ENCODE results near the gene BOLA3. TPM values are rescaled to one million over a fixed set of nuclear protein-coding genes. Genes with fewer than 3 reads are reported as not detected.
"Not testable (repeated sequence)": the region's sequence is repeated elsewhere in the genome, so short reads cannot be mapped to it uniquely, and the experiment has no call there.

Gene BOLA3
- total RNA-seq, 1 donor from 2014 or later, result 35.9 TPM

DNA sequence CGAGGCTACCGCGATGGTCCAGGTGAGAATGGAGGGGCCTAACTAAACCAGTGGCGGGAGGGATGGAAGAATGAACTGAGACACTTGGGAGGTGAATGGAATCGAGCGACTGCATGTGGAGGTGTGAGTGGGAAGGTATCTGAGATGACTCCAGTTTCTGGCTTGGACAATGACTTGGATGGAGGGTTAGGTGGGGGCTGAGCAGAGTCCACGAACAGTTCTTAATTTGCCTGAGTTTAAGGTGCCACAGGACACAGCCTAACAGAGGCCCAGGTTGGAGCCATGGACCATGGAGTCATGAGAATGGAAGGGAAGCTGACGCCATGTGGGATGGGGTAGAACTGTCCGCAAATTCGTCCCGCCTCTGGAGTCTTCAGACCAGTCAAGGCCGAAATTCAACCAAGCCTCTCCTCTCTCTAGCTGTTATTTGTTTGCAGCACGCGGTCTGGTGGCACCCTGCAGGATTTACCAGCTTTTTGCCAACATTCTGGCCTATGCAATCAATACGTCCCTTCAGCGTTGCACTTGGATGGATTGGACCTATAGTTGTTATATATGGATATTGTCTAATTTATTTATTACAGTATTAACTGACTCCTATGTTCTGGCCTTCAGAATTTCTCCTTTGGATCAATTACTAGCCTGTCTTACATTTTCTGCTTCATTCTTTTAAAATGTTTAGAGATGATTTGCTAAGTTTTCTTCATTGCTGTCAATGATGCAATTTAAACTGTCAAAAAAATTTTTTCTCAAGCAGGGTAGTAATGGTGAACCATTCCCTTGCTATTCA, 940 bp upstream of the BOLA3 start:
- no peak for ATAC-seq

DNA sequence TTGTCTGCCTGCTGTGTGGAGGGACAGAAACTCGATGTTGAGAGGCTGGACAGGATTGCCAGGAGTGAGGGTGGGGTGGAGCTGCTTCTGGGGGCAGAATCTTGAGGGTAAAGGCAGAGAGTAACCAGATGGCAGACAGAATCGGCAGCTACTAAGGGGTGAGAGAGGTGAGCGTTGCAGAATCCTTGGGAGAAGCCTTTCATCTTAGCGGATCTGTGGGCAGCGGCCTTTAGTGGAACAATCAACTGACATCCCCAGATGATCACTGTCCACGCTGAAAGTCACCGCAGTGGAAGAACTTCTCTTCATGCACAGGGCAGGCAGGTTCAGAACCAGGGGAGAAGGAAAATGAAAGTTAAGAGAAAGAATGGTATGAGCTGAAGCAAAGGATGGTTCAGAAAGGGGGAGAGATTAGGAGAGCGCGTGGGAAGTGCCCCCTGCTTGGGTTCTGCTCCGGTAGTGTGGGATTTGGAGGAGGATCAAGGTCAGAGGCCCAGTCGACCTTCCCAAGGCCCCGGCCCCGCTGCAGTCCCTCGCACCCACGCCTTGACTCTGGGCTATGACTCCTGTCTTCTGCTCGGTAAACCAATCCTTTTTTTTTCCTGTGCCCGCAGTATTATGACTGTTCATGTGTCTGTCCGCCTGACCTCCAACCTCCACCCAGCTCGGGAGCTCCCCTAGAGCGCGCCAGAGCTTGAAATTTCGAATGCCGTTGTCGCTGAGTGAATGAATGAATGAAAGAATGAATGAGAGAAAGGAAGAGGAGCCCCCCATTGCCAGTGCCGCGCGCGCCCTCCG, 584 bp downstream of the BOLA3 start:
- ATAC-seq, result peak; percentile 66

GRCh38 chr2:74142340-74142739, 5.4 kb downstream of the BOLA3 start:
- ATAC-seq, result no peak

DNA sequence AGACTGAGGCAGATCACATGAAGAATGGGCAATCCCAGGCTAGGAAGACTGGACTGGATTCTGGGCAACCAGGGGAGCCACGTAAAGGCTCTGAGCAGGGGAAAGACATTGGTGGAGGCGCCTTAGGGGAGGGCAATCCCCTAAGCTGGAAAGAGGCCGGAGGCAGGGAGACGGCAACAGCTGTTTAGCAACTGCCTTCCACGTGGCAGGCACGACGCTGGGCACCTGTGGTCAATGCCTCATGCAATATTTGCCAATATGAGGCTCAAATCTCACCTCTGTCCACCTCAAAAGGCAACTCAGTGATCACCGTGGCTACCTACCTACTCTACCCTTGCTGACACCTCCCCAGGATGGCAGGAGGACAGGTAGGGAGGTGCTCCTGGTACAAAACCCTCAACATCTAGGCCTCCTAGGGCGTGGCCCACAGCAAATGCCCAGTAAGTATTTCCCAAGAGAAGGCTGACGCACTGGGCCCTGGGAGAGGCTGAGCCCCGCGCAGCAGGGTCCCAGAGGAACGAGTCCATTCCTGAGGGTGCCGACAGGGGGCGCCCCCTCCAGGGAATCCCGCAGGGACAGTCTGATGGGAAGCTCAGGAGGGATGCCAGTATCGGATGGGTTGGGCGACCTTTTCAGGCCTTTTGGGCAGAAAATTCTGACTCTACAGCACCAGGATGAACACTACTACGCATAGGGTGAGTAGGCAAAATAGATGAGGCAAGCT, 8.9 kb downstream of the BOLA3 start:
- no peak for ATAC-seq

GRCh38 chr2:74137651-74138599, 9.8 kb downstream of the BOLA3 start:
- no peak for ATAC-seq

GRCh38 chr2:74131901-74132300, 15.8 kb downstream of the BOLA3 start:
- ATAC-seq, result no peak

GRCh38 chr2:74130211-74130995, 17.3 kb downstream of the BOLA3 start:
- ATAC-seq, result peak; percentile 55

DNA sequence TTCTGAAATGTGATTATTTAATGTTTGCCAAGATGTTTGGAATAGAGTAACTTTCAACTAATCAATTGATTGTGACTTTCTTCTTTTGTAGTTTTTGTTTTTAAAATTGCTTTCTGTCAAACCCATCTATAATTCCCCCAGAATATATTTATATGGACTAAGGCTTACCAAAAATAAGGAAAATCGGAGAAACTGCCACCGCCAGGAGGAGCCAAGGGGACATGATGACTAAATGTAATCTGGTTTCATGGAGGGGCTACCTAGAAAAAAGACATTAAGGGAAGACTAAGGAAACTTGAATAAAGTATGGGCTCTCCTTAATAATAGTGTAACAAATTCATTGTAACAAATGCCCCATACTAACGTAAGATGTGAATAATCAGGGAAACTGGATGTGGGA, 19.5 kb downstream of the BOLA3 start:
- ATAC-seq, result no peak

DNA sequence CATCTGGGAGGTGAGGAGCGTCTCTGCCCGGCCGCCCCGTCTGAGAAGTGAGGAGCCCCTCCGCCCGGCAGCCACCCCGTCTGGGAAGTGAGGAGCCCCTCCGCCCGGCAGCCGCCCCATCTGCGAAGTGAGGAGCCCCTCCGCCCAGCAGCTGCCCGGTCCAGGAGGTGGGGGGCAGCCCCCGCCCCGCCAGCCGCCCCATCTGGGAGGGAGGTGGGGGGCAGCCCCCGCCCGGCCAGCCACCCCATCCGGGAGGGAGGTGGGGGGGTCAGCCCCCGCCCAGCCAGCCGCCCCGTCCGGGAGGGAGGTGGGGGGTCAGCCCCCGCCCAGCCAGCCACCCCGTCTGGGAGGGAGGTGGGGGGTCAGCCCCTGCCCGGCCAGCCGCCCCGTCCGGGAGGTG, 23.8 kb downstream of the BOLA3 start:
- not testable (repeated sequence) for ATAC-seq

DNA sequence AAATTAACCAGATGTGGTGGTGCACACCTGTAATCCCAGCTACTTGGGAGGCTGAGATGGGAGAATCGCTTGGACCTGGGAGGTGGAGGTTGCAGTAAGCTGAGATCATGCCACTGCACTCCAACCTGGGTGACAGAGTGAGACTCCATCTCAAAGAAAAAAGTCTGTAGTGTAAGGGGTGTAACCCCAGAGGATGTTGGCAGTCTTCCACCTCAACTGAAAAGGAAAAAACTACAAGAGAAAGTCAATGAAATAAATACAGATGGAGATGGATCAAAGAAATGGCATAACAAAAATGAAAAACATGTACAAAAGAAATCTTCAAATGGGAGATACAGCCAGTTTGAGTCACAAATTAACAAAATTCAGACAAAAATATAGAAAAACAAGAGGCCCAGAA, 25.9 kb downstream of the BOLA3 start:
- not testable (repeated sequence) for ATAC-seq

- ATAC-seq, result peak; percentile 93
Observed at GRCh38 chr2:74119912-74120825, 27.5 kb downstream of the BOLA3 start.

DNA sequence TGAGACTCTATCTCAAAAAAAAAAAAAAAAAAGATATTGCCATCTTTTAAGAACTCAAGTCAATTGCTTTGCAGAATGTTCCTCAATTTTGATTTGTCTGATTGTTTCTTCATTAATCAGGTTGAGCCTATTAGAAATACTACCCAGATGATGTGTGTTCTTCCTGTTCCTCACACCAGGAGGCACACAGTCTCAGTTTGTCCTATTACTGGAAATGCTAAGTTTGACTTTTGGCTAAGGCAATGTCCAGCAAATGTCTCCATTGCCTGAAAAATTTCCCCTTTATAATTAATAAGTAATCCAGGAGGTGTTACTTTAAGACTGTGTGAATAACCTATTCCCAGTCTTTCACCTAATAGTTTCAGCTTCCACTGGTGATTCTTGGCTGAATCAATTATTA, 28.4 kb downstream of the BOLA3 start:
- ATAC-seq, result no peak

DNA sequence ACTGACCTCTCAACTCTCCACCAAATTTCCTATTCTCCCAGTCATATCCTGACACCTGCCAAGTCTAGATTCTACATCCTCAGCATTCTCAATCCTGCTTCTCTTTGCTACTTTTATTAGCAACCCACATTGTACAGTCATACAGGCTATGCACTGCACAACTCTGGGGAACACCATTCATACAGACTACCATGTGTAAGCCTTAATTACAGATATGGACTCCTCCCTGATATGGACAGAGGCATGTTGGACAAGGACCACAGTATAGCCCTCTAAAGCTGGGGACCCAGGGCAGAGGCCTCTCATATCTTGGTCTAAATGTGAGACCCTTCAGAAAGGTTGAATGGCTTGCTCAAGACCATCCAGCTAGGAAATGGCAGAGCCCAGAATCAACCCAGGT, 36.3 kb downstream of the BOLA3 start:
- peak; percentile 13 for ATAC-seq

DNA sequence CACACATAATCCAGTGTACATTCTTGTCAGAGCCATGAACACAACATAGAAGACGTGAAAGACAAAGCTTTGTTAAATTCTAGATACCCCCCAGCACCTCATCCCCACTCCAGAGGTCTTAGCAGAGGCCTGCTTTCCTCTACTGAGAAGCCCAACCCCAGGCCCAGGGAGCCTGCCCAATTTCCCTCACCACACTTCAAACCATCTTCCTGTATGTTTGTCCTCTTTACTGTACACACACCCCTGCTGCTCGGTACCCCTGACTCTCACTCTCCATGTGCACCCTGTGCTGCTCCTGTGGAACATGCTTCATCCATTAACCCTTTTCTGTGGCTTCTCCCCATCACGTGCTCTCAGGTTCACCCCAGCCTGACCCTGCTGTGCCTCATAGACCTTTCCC, 37.2 kb downstream of the BOLA3 start:
- no peak for ATAC-seq

DNA sequence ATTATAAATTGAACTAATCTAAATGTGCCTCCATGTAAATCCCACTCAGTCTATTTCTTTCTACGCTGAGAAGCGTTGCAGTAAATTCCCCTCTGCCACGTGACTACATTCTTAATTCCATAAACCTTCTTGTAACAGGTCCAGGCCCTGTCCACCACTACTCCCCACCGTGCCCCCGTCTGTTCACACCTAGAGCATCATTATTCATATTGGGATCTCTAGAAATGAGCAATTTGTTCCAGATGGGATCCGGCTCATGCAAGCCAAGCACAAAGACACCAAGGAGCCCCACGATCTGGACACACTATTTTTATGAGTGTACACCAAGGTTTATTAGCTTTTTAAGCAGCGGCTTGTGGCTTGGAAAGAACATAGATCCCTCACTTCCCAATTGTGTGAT, 38.2 kb downstream of the BOLA3 start:
- no peak for ATAC-seq

DNA sequence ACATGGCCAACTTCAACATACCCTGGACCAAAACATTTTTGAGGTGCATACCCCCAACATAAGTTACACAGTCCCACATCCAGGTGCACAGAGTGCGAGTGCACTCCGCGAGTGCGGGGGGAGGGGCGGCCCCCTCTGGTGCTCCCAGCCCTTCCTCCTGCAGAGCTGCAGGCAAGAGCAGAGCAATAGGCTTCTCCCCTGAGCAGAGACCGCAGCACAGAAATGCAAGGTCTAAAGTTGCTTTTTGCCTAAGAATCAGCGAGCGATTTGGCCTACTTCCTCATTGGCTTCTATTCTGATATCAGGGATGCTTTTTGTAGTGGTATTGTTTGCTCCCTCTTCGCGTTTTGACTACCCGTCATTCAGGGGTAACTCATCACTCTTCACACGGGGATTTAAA, 40.6 kb downstream of the BOLA3 start:
- no peak for ATAC-seq

DNA sequence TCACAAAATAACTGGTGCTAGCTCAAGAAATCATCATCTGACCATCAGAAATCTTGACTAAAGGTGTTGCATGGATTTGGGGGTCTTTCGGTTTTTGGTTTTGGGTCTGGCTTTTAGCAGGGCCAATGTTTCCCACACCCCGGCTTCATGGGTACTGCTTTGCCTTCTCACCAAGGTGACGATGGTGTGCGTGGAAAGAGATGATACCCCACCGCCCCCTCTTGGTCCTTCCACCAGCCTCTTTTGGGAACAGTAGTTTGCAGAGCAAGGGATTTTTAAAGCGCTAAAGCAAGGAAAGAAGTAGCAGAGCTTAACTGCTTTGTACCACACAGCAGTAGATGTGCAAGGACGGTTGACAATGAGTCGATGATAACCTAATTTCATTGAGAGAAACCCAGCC, 42.3 kb downstream of the BOLA3 start:
- no peak for ATAC-seq

GRCh38 chr2:74104839-74105238, 42.9 kb downstream of the BOLA3 start:
- ATAC-seq, result no peak

DNA sequence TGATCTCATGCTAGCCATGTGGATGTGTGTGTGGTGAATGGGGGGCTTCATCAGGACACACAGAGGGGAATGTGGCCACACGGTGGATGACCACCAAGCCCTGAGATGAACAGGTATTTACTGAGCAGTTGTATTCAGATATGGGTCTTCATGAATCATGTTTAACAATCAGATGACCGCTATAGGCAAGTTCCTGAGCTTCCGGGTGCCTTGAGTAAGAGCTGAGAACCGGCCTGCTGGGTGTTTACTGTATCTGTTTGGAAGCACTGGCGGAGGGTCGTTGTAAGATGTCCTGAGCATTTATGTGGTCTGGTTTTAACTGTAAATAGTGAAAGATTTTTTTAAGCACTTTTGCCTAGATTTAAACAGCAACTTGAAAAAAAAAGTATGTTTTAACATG, 43.9 kb downstream of the BOLA3 start:
- no peak for ATAC-seq

DNA sequence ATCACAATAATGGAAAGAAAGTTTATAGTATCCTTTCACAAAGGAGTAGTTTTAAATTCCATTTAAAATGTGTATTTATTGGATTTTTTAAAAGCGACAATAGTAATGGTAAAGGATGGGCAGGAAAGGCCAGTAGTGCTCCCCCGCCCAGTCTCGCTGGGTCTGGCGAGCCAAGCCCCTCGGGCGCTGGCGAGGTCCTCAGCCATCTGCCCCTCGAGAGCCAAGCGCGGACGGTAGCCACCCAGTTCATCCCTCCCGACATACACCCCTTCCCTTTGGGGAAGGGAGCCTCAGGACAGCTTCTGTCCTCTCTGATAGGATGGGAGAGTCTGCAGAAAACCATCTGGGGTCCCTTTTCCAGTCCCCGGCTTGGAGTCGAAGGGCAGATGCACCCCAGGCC, 45.2 kb downstream of the BOLA3 start:
- ATAC-seq, result no peak

All from esophagus mucosa (tissue), 1 donor.